Activated naive CD8-positive, alpha-beta T cell treated with anti-CD3 and anti-CD28 coated beads, Interleukin-2, amount 10 ng/mL, durations not matched to agents 7 days and 5 days (primary cell): ENCODE data around the gene KLF13. TPM values are rescaled to one million over a fixed set of nuclear protein-coding genes. Genes with fewer than 3 reads are reported as not detected.
"Not testable (repeated sequence)": the region's sequence is repeated elsewhere in the genome, so short reads cannot be mapped to it uniquely, and the experiment has no call there.

ENCODE experiments used
- ATAC-seq: fragments of 150-1000 bp; cut with Tn5 transposase; one replicate; pipeline ENCODE4 v1.10.0; 2021; ENCODE audit warnings: low read depth, moderate library complexity
- POLR2A ChIA-PET: fragments of 350-600 bp; sonication (Branson Sonifier 250); formaldehyde crosslinking; loops from one replicate; lab custom pipeline; 2021; ENCODE audit warnings: antibody characterized with exemption; lab: Charles Lee
- DNase-seq: peaks from one replicate; pipeline ENCODE4 v3.0.0; 2021
- H3K27ac Mint-ChIP-seq: one replicate; pipeline ENCODE4 v1.8.0; 2022; ENCODE audit warnings: mild to moderate bottlenecking, mixed read lengths
- H3K27me3 Mint-ChIP-seq: one replicate; pipeline ENCODE4 v1.8.0; 2022; ENCODE audit warnings: mild to moderate bottlenecking, moderate library complexity, mixed read lengths
- H3K36me3 Mint-ChIP-seq: one replicate; pipeline ENCODE4 v1.8.0; 2021; ENCODE audit warnings: mild to moderate bottlenecking, mixed read lengths
- H3K4me1 Mint-ChIP-seq: one replicate; pipeline ENCODE4 v1.8.0; 2021; ENCODE audit warnings: mixed read lengths
- H3K4me3 Mint-ChIP-seq: one replicate; pipeline ENCODE4 v1.8.0; 2022; ENCODE audit warnings: mild to moderate bottlenecking, moderate library complexity, mixed read lengths
- H3K9me3 Mint-ChIP-seq: one replicate; pipeline ENCODE4 v1.8.0; 2021; ENCODE audit warnings: mixed read lengths
- total RNA-seq, 2 experiments: library from RNA; stranded (reverse); gene quantifications; one replicate each; pipeline ENCODE4 v1.2.3, GENCODE V29; 2021

KLF13 gene
- total RNA-seq, 2 experiments from 2014 or later, result 230 to 252 TPM

GRCh38 chr15:31347067-31347975 lies 20.7 kb downstream of the KLF13 start:
- Mint-ChIP-seq H3K27me3 (no peaks in the 10 kb centered on the region), H3K9me3 (no peaks in the 10 kb centered on the region), H3K4me3 (peak overlapping the region; percentile 95), H3K36me3 (peaks cover 25% of the 10 kb centered on the region), H3K4me1 (peaks cover 83% of the 10 kb centered on the region), H3K27ac (peak overlapping the region; percentile 100)
- peak; percentile 79 for ATAC-seq
- POLR2A ChIA-PET, result interaction anchor here (0.7 to 18.1 kb wide), 12 partner anchors 9 to 141 kb away, joined by 3 to 390 read pairs (median 9); partner anchors contain the start of gene KLF13
- DNase-seq, result peak; percentile 81

DNA sequence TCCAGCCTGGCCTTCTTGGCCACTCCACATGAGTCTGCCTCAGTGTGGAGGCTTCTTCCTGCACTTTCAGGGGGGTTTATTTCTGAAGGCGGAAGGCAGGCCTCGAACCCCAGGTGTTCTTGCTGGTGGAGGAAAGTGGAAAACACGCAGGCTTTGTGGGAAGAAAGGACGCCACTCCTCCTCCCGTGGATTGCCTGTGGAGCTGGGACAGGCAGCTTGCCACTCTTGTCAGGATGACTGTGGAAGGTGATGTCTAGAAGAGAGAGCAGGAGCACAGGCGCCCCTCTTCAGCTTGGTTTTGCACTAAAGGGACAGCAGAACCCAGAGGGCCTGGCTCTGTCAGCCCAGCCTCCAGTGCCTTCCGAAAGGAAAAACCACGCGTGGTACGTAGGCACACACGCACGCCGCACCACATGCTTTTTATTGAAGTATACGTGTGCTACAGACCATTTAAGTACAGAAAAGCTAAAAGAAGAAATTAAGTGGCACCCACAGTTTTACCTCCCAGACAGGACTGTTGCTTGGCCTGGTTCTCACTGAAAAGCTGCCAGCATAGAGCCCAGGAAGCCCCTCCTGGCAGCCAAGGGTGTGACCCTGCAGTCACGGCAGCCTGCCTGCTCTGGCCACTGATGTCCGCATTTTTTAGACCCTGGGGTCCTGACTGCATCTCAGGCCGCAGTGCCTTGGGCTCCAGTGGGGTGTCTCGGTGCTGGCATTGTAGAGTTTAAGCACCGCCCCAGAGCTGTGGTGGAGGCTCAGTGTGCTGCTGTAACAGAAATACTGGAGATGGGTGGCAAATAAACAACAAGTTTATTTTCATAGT lies 21.6 kb downstream of the KLF13 start:
- Mint-ChIP-seq H3K36me3 (peaks cover 26% of the 10 kb centered on the region), H3K4me3 (peak overlapping the region; percentile 95), H3K9me3 (no peaks in the 10 kb centered on the region), H3K4me1 (peaks cover 82% of the 10 kb centered on the region), H3K27me3 (no peaks in the 10 kb centered on the region), H3K27ac (peak overlapping the region; percentile 100)
- ATAC-seq (no peak), DNase-seq (no peak)
- POLR2A ChIA-PET, result interaction anchor here (0.7 to 18.1 kb wide), 10 partner anchors 10 to 141 kb away, joined by 3 to 390 read pairs (median 9); partner anchors contain the start of gene KLF13

- Mint-ChIP-seq H3K4me3 (peak overlapping the region; percentile 42), H3K9me3 (no peaks in the 10 kb centered on the region), H3K27me3 (no peaks in the 10 kb centered on the region), H3K4me1 (peaks cover 75% of the 10 kb centered on the region), H3K27ac (peak overlapping the region; percentile 100), H3K36me3 (peaks cover 28% of the 10 kb centered on the region)
- POLR2A ChIA-PET, result interaction anchor here (1.0 to 18.1 kb wide), 5 partner anchors 12 to 85 kb away, joined by 3 to 390 read pairs (median 25); partner anchors contain the start of gene KLF13
- ATAC-seq, result no peak
- DNase-seq, result no peak
These were observed 22.9 kb downstream of the KLF13 start for GRCh38 chr15:31349233-31350141.

GRCh38 chr15:31350771-31351170 lies 24.1 kb downstream of the KLF13 start:
- Mint-ChIP-seq H3K27ac (peak overlapping the region; percentile 100), H3K4me1 (peaks cover 79% of the 10 kb centered on the region), H3K4me3 (peak overlapping the region; percentile 80), H3K27me3 (no peaks in the 10 kb centered on the region), H3K9me3 (no peaks in the 10 kb centered on the region), H3K36me3 (peaks cover 39% of the 10 kb centered on the region)
- POLR2A ChIA-PET, result interaction anchor here (1.2 to 18.1 kb wide), 3 partner anchors 10 to 87 kb away, joined by 3 to 390 read pairs (median 126); partner anchors contain the start of gene KLF13
- DNase-seq (no peak), ATAC-seq (no peak)

GRCh38 chr15:31352339-31352751 lies 25.7 kb downstream of the KLF13 start:
- peaks cover 39% of the 10 kb centered on the region for H3K36me3 Mint-ChIP-seq
- H3K27me3 Mint-ChIP-seq, result no peaks in the 10 kb centered on the region
- no peaks in the 10 kb centered on the region for H3K9me3 Mint-ChIP-seq
- H3K4me1 Mint-ChIP-seq, result peaks cover 83% of the 10 kb centered on the region
- ATAC-seq (peak; percentile 8), DNase-seq (no peak)
- H3K4me3 Mint-ChIP-seq, result peak overlapping the region; percentile 80
- POLR2A ChIA-PET, result interaction anchor here (0.6 to 19.8 kb wide), 6 partner anchors 7 to 137 kb away, joined by 3 to 390 read pairs (median 5); no protein-coding TSS in a partner anchor
- H3K27ac Mint-ChIP-seq, result peak overlapping the region; percentile 100

DNA sequence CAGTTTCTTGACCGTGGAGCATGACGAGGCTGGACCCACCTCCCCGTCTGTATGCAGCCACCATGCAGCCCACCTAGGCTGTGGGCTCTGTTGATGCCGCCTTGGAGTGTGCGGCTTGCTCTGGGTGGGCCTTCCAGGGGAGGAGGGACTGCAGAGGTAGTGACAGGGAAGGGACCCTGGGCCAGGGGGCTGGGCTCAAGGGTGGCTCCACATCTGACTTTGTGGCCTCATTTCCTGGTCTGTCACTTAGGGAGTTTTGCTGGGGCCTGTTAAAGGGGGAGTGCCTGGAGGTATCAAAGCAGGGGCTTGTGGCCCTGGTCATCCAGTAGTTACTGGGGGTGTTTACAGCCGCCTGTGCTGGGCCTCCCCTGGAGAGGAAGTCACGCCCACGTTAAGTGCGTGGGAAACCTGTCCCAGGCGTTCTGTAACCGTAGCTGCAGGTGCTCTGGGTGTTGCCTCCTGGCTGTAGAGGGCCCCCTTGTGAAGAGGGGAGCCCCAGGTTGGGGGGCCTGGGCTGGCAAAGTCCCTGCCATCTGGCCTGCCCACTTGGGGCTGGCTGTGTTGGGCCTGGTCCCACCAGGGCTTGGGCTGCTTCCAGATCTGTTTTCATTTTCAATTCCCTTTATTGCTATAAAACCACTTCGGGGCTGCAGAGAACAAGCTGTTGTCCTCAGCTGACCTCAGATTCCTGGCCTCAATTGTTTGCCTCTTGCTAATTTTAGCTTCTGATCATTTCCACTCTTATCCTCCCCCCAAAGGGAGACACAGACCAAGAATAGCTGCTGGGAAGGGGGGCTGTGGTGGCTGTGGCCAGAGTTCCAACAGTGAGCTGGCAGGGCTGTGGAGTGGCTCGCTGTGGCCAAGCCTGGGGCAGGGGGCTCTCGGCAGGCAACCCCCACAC lies 26.5 kb downstream of the KLF13 start:
- peak; percentile 42 for ATAC-seq
- H3K36me3 Mint-ChIP-seq, result peaks cover 37% of the 10 kb centered on the region
- POLR2A ChIA-PET, result interaction anchor here (1.2 to 19.8 kb wide), 9 partner anchors 7 to 138 kb away, joined by 4 to 390 read pairs (median 8); partner anchors contain the start of gene KLF13

GRCh38 chr15:31353931-31354330 lies 27.3 kb downstream of the KLF13 start:
- H3K27ac Mint-ChIP-seq, result peak overlapping the region; percentile 100
- no peaks in the 10 kb centered on the region for H3K27me3 Mint-ChIP-seq
- H3K4me3 Mint-ChIP-seq, result peak overlapping the region; percentile 80
- H3K9me3 Mint-ChIP-seq, result no peaks in the 10 kb centered on the region
- DNase-seq, result no peak
- ATAC-seq, result no peak
- peaks cover 83% of the 10 kb centered on the region for H3K4me1 Mint-ChIP-seq
- POLR2A ChIA-PET, result interaction anchor here (0.6 to 19.8 kb wide), 9 partner anchors 7 to 129 kb away, joined by 3 to 390 read pairs (median 8); partner anchors contain the start of gene KLF13
- peaks cover 37% of the 10 kb centered on the region for H3K36me3 Mint-ChIP-seq

More for the DNA sequence above, 26.5 kb downstream of the KLF13 start:
- Mint-ChIP-seq H3K4me1 (peaks cover 83% of the 10 kb centered on the region), H3K27ac (peak overlapping the region; percentile 100), H3K9me3 (no peaks in the 10 kb centered on the region), H3K4me3 (peak overlapping the region; percentile 80), H3K27me3 (no peaks in the 10 kb centered on the region)
- DNase-seq, result peak; percentile 61

GRCh38 chr15:31356097-31356496 lies 29.5 kb downstream of the KLF13 start:
- POLR2A ChIA-PET, result interaction anchor here (0.8 to 19.8 kb wide), 10 partner anchors 10 to 227 kb away, joined by 3 to 390 read pairs (median 12); partner anchors contain the start of gene KLF13
- H3K36me3 Mint-ChIP-seq, result peaks cover 35% of the 10 kb centered on the region

GRCh38 chr15:31357148-31357547 lies 30.5 kb downstream of the KLF13 start:
- no peak for ATAC-seq
- Mint-ChIP-seq H3K27ac (peak overlapping the region; percentile 100), H3K4me1 (peaks cover 81% of the 10 kb centered on the region), H3K27me3 (no peaks in the 10 kb centered on the region), H3K4me3 (peak overlapping the region; percentile 81), H3K9me3 (no peaks in the 10 kb centered on the region), H3K36me3 (peaks cover 33% of the 10 kb centered on the region)
- no peak for DNase-seq
- POLR2A ChIA-PET, result interaction anchor here (0.9 to 19.8 kb wide), 11 partner anchors 9 to 228 kb away, joined by 3 to 390 read pairs (median 10); partner anchors contain the start of gene KLF13

More at GRCh38 chr15:31356097-31356496, 29.5 kb downstream of the KLF13 start:
- Mint-ChIP-seq H3K27ac (peak overlapping the region; percentile 100), H3K4me1 (peaks cover 79% of the 10 kb centered on the region), H3K4me3 (peak overlapping the region; percentile 81)
- H3K9me3 Mint-ChIP-seq, ATAC-seq, DNase-seq, H3K27me3 Mint-ChIP-seq: not testable (repeated sequence)

DNA sequence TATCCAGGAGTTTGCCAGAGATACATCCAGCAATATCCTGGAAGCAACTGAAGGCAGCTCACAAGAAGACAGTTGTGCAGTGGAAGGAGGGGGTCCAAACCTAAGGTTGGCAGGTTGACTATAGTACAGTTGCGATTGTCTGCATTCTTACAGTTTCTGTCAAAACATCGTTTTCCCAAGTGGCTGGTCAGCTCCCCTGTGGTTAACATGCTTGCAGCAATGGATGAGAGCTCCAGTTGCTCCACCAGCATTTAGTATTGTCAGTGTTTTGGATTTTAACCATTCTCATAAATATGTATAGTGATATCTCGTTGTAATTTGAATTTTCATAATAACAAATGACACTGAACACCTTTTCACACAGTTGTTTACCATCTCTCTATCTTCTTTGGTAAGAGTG lies 31.5 kb downstream of the KLF13 start:
- H3K36me3 Mint-ChIP-seq, result peaks cover 36% of the 10 kb centered on the region
- peak overlapping the region; percentile 100 for H3K27ac Mint-ChIP-seq
- no peak for ATAC-seq
- peaks cover 82% of the 10 kb centered on the region for H3K4me1 Mint-ChIP-seq
- DNase-seq, result no peak
- peak overlapping the region; percentile 84 for H3K4me3 Mint-ChIP-seq
- no peaks in the 10 kb centered on the region for H3K9me3 Mint-ChIP-seq
- POLR2A ChIA-PET, result interaction anchor here (1.4 to 19.8 kb wide), 8 partner anchors 8 to 143 kb away, joined by 6 to 390 read pairs (median 14); partner anchors contain the start of gene KLF13
- no peaks in the 10 kb centered on the region for H3K27me3 Mint-ChIP-seq
